ENCODE measurements around the gene INHBC.

INHBC gene

GRCh38 chr12:57450057-57450456 is 15.5 kb downstream of the INHBC start:
- no peak overlapping the region for H3K27ac ChIP-seq
- TF ChIP-seq ZFX (IDR thresholded peaks at IDR 0.05; ENCODE audit: borderline replicate concordance), result no peak
- no peak for TF ChIP-seq CTCF (IDR thresholded peaks at IDR 0.05)

GRCh38 chr12:57451233-57451778 is 16.7 kb downstream of the INHBC start:
- H3K27ac ChIP-seq, result no peak overlapping the region
- TF ChIP-seq CTCF (IDR thresholded peaks at IDR 0.05), result no peak
- no peak for TF ChIP-seq ZFX (IDR thresholded peaks at IDR 0.05; ENCODE audit: borderline replicate concordance)

DNA sequence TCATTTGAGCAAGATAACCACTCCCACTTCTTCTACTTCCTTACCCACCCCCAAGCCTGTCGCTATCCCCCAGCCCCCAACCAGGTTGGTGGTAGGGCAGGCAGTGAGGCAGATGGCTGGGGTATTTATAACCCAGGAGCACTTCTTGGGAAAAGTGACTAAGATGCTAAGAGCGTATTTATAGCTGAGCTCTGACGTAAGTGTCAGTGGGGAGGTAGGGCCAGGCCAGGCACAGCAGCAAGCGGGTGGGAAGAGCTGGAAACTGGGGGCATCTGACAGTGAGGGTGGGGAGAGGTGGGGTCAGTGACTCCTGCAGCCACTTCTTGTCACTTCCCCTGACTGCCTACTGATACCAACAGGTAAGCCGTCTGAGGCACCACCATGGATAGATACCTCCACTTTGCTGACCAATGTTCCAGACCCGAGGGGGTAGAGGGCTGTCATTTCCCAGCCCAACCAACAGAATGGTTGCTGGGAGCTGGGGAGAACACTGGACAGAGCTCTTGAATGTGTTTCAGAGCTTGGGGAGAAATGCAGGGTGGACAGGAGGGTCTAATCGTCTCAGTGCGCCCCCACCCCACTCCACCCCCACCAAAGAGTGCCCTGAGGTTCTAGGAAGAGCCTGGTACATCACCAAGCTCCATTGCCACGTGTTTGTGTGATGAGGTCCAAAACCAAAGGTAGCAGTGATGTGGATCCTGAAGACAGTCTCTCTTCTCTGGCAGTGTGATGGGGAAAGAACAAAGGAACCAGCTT is 17.8 kb downstream of the INHBC start:
- TF ChIP-seq ZFX (IDR thresholded peaks at IDR 0.05; ENCODE audit: borderline replicate concordance) (no peak), CTCF (IDR thresholded peaks at IDR 0.05) (no peak)
- no peak overlapping the region for H3K27ac ChIP-seq

GRCh38 chr12:57452937-57453509 is 18.4 kb downstream of the INHBC start:
- H3K27ac ChIP-seq, result no peak overlapping the region
- TF ChIP-seq CTCF (IDR thresholded peaks at IDR 0.05) (peak; percentile 99), ZFX (IDR thresholded peaks at IDR 0.05; ENCODE audit: borderline replicate concordance) (no peak)

GRCh38 chr12:57454213-57454565 is 19.6 kb downstream of the INHBC start:
- no peak overlapping the region for H3K27ac ChIP-seq
- no peak for TF ChIP-seq CTCF (IDR thresholded peaks at IDR 0.05)
- TF ChIP-seq ZFX (IDR thresholded peaks at IDR 0.05; ENCODE audit: borderline replicate concordance), result no peak

DNA sequence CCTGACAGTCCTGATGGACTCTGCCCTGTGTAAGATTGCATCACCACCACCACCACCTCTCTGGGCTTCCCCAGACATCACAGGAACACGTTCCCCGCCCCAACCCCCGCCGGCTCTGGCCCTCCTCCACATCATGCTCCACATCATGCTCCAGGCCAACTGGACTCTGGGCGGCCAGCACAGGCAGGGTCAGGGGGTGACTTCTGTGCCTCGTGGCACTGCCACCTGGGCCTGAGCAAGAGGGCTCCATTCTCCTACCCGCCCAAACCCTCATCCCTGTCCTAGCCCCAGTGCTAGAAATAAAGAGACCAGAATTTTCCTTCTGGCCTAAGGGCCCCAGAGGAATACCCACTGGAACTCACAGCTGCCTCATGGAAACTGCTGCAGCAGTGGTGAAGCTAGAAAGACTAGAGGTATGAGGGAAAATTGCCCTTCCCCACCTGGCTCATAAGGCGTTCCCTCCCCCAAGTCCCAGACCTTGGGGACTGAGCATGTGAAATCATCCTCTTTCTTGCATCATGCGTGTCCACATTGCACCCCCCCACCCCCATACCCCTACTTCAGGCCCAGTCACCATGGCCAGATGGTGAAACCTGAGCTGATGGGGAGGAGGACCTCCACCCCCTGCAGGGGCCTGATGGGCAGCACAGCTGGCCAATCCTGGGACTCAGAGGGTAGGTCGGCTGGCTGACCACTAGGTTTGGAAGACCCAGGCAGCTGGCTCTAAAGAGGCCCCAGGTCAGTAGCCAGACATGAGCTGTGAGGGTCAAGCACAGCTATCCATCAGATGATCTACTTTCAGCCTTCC is 20.2 kb downstream of the INHBC start, which contains the start of gene INHBE:
TSS of gene INHBE (plus strand) at position 742 of the 808 bp plus-strand sequence. CDS start 230 bp downstream, outside the sequence.
- TF ChIP-seq CTCF (IDR thresholded peaks at IDR 0.05), result no peak
- H3K27ac ChIP-seq, result no peak within 1 kb of the TSS

Measured in 22Rv1 (cell line).